HG03064 (cell line): ENCODE measurements around the gene CYP1A2.
A peak's percentile ranks its signal among the peaks of the same experiment; 100 is the strongest.
"Not testable (repeated sequence)": the region's sequence is repeated elsewhere in the genome, so short reads cannot be mapped to it uniquely, and the experiment has no call there.

Experiments used
- ATAC-seq: cut with Tn5 transposase; IDR thresholded peaks from one replicate; pipeline ENCODE4 v1.9.1; 2021; ENCODE audit warnings: low read depth; ENCODE audit not compliant: unreplicated experiment

The CYP1A2 gene

GRCh38 chr15:74775132-74775562, 26.5 kb downstream of the CYP1A2 start:
- ATAC-seq = no peak

GRCh38 chr15:74775894-74776293, 27.2 kb downstream of the CYP1A2 start:
- no peak for ATAC-seq

- ATAC-seq = peak; percentile 34
Observed at GRCh38 chr15:74776821-74777768, 28.4 kb downstream of the CYP1A2 start.

GRCh38 chr15:74777769-74778598, 29.3 kb downstream of the CYP1A2 start:
- no peak for ATAC-seq

- no peak for ATAC-seq
Observed at GRCh38 chr15:74778599-74778970, 29.9 kb downstream of the CYP1A2 start.

GRCh38 chr15:74779162-74779648, 30.6 kb downstream of the CYP1A2 start:
- ATAC-seq = no peak

GRCh38 chr15:74780523-74781430, 32.1 kb downstream of the CYP1A2 start:
- no peak for ATAC-seq

GRCh38 chr15:74781431-74782258, 33.0 kb downstream of the CYP1A2 start, which contains the start of gene CSK:
Gene CSK (plus strand): TSS chr15:74782080. CDS start chr15:74798298, 16,218 bp downstream.
- ATAC-seq = no peak

GRCh38 chr15:74782259-74783071, 33.8 kb downstream of the CYP1A2 start:
- ATAC-seq = no peak

- ATAC-seq = no peak
Observed at GRCh38 chr15:74783072-74783807, 34.6 kb downstream of the CYP1A2 start.

- no peak for ATAC-seq
Observed at GRCh38 chr15:74783808-74784175, 35.1 kb downstream of the CYP1A2 start.

- ATAC-seq = no peak
Observed at GRCh38 chr15:74784426-74785193, 36.0 kb downstream of the CYP1A2 start.

- ATAC-seq = no peak
Observed at GRCh38 chr15:74785194-74786032, 36.8 kb downstream of the CYP1A2 start.

- ATAC-seq = not testable (repeated sequence)
Observed at GRCh38 chr15:74786081-74786480, 37.4 kb downstream of the CYP1A2 start.

GRCh38 chr15:74786551-74787165, 38.0 kb downstream of the CYP1A2 start:
- ATAC-seq = no peak
